HG02885 (cell line): ENCODE results near the gene ROGDI.

Experiments used
- ATAC-seq: cut with Tn5 transposase; IDR thresholded peaks from one replicate; pipeline ENCODE4 v1.9.1; 2021; ENCODE audit warnings: mild to moderate bottlenecking; ENCODE audit not compliant: unreplicated experiment, poor library complexity

Gene ROGDI

GRCh38 chr16:4814542-4815173, 12.2 kb upstream of the ROGDI start:
- no peak for ATAC-seq

DNA sequence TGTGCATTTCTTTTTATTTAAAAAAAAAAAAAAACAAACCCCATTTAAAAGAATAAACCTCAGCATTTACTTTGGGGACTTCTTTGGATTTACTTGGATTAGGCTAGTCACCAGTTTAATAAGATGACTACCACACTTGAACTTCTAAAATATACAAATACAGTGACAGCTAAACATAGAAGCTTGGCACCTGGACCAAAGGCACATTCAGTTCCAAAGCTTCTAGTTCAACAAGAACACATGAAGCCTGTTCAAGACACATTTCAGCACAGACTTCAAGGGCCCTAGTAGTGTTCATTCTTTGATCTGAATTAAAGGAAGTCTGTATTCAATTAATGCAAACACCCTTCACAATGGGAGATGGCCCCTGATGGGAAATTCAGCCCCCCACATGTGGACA, 11.6 kb upstream of the ROGDI start:
- ATAC-seq: no peak

DNA sequence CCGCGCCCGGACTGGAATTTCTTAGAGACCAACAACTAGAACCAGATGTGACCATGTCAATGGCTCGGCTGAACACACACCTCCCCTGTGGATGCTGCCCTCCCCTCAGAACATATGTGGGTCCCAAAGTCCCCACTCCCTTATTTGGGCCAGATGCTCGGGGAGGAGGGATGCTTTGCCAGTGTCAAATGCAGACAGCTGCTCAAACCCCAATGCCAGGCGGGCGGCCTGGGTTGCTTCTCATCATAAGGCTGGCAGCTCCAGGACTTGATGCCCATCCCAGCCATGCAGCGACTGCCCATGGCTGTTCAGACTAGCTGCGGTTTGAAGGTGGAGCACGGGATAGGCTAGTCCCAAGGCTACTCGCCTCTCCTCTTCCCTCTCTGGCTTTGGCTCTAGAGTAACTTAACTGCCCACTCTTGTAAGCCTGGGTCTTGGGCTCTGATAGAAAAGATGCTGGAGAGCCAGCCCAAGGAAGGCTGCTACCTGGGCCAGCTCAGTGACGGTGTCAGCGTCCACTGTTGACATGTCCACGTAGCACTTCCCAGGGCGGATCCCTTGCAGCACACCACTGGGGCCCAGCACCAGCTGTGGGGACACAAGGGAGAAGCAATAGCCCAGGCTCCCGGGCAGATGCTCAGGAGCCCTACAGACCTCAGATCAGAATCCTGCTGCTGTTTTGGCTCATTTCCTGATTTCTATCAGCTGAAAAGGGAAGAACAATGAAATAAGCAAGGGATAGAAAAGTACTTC, 11.0 kb upstream of the ROGDI start:
- no peak for ATAC-seq

DNA sequence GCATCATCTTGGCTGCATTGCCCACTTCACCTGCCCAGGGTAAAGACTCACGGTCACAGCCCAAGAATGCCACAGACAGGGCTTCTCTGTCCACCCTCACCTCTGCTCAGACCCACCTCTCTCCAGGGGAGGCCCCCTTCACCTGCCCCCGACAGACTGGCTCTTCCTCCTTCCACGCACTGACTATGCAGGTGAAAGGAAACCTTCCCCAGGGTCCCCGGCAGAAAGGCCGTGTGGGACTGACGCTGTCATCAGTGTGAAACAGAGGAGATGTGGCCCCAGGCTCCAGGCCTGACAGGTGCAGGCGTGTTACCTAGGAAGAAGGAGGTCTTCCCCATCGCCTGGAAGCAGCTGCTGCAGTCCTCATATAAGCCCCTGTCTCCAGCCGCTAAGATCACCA, 9.3 kb upstream of the ROGDI start:
- ATAC-seq: no peak

- ATAC-seq: no peak
Observed at GRCh38 chr16:4811242-4811641, 8.8 kb upstream of the ROGDI start.

DNA sequence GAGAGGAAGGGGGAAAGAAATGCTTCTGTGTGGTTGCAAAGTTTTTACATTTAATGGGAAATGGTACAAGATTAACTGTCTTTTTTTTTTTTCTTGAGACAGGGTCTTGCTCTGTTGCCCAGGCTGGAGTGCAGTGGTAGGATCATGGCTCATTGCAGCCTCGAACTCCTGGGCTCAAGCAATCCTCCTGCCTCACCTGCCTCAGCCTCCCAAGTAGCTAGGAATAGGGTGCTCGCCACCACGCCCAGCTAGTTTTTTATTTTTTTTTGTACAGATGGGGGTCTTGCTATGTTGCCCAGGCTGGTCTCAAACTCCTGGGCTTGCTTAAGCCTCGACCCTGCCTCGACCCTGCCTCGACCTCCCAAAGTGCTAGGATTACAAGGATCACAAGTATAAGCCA, 3.8 kb upstream of the ROGDI start:
- no peak for ATAC-seq

- no peak for ATAC-seq
Observed at GRCh38 chr16:4805231-4805630, 2.8 kb upstream of the ROGDI start.

- no peak for ATAC-seq
Observed at GRCh38 chr16:4803898-4804762, 1.7 kb upstream of the ROGDI start.

DNA sequence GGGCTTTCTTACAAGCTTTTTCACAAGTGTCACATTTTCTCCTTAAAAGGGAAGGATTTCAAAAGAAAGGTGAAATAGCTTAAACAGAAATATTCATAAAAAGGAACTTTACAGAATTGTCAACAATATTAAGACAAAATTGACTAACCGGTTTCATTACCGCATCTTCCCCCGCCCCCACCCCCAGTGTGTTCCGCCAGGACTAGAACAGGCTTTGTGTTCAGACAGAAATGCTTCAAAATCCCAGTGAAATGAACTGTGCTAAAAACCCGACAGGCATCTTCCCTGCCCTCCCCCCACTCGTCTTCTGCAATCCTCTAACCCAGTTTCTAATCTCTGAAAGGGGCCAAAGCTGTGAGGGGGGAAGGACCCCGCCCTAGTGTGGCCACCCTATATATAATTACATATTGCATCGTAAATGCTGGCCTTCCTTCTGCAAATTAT, 990 bp upstream of the ROGDI start:
- no peak for ATAC-seq

DNA sequence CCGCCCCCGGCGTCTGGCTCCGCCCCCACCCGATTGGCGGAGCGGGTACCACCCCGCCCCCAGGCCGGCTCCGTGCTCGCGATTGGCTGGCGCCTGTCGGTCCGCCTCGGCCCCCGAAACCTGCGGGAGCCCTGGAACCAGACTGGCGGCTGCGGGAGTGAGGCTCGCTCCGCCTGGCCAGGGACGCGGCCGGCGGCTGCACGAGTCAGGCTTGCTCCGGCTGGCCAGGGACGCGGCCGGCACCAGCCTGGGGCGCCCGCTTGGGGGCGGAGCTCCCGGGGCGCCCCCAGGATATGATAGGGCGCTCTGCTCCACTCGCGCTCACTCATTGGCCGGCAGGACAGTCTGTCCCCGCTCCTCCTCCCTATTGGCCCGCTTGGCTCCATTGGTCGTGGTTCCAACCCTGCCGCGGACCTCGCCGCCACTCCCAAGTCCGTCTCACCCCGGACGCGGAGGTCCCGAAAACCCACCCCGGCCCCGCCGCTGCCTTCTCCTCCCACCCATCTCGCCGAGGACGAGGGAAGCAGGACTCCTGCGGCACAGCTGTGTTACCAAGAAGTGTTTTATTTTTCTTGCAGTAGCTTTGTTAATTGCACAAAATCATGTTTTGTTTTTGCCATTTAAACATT, 340 bp upstream of the ROGDI start:
- peak; percentile 91 for ATAC-seq

- ATAC-seq: no peak
Observed at GRCh38 chr16:4801051-4801961, 1.1 kb downstream of the ROGDI start.

- ATAC-seq: no peak
Observed at GRCh38 chr16:4800290-4801041, 2.0 kb downstream of the ROGDI start.

- ATAC-seq: no peak
Observed at GRCh38 chr16:4799171-4799855, 3.1 kb downstream of the ROGDI start.

DNA sequence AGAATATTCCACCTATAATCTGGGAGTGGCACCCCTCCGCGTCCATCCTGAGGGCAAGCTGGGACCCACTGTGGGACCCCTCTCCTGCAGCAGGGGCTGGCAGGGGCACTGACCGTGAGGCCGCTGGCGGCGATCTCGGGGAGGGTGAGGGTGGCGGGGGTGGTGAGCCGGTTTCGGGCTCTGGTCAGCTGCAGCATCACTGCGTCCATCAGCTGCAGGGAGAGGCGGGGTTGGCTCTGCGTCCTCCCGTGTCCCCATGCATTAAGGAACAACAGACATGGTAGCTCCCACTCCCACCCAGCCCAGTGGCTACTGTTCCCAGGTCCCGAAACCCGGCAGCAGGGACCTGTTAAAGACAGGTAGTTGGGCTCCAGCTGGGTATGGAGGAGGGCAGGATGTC, 4.0 kb downstream of the ROGDI start:
- no peak for ATAC-seq

- ATAC-seq: no peak
Observed at GRCh38 chr16:4797805-4798252, 4.6 kb downstream of the ROGDI start.

- no peak for ATAC-seq
Observed at GRCh38 chr16:4796982-4797804, 5.2 kb downstream of the ROGDI start.

GRCh38 chr16:4795828-4796572, 6.4 kb downstream of the ROGDI start:
- no peak for ATAC-seq
